ENCODE data around the gene COX7C.

COX7C gene

DNA sequence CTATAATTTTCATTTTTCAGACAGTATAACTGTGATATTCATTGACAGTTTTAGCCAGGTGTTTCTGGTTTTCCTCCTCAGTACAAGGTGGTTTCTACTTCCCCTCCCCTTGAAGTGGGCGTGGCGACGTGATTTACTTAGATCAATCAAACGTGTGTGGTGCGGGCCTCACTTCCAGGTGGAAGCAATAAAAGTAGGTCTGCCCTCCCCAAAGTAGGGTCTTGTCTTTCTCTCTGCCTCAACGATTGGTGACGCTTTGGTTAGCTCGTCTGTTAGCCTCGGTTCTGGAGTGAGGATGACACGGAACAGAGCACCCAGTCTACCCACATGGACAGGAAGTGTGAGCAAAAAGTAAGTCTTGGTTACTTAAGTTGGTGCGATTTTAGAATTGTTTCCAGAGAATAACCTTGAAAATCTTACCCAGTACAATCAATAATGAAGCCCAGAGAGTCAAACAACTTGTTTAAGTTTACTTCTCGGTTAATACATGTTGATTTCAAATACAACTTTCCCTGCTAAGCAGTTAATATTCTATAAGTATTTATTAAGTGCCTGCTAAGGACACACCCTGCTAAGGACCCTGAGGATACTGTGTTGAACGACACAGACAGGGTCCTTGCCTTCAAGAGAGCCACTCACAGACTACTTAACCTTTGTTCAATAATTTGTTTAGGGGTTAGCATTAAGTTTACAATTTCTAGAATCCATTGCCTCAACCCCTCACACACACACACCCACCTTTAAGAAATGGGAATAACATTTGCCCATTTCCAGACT is 48.4 kb downstream of the COX7C start:
- no peak for DNase-seq

DNA sequence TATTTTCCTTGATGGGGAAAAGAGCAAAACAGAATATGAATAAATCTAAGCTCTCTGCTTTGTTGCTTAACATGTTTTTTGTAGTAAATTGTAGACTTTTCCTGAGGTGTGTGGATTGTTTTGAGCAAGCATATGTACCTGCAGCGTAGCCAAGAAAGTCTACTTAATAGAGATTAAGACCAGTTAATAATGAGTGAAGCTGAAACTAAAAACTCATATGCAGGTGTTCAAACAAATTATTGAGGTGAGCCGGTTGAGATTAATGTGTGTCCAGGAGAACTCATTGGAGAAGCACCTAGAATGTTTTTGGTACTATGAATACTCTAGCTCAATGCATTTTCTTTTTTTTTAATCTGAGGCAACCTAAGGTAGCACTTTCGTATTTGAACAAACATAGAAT is 49.2 kb downstream of the COX7C start:
- no peak for DNase-seq
